SK-N-SH treated with all-trans-retinoic acid at 6 μM for 48 hours (cell line): Measurements from ENCODE around the gene PAN2.

Experiments
- ATAC-seq: fragments of 200-7000 bp; cut with Tn5 transposase; 3 replicates; pipeline ENCODE4 v1.9.1; 2020; ENCODE audit warnings: mild to moderate bottlenecking, moderate library complexity
- ARNTL ChIP-seq: fragments of 450-650 bp; formaldehyde crosslinking; IDR thresholded peaks from 2 replicates; pipeline ENCODE4 v1.5.0; 2020; ENCODE audit warnings: low read depth, mild to moderate bottlenecking, moderate library complexity, borderline replicate concordance
- BACH2 ChIP-seq: fragments of 250-450 bp; sonication (Bioruptor Pico); IDR thresholded peaks from 2 replicates; pipeline ENCODE4 v1.9.0; 2021; ENCODE audit warnings: mild to moderate bottlenecking, borderline replicate concordance
- CSDC2 ChIP-seq: fragments of 250-450 bp; sonication (Bioruptor Pico); IDR thresholded peaks from 2 replicates; pipeline ENCODE4 v1.5.0; 2020; ENCODE audit warnings: mild to moderate bottlenecking, moderate library complexity
- ESRRG ChIP-seq: fragments of 250-450 bp; sonication (Bioruptor Pico); IDR thresholded peaks from 2 replicates; pipeline ENCODE4 v1.6.1; 2021; ENCODE audit warnings: mild to moderate bottlenecking
- GLIS3 ChIP-seq: fragments of 250-450 bp; sonication (Bioruptor Pico); IDR thresholded peaks from 2 replicates; pipeline ENCODE4 v1.5.0; 2020; ENCODE audit warnings: mild to moderate bottlenecking, moderate library complexity
- ISL1 ChIP-seq: fragments of 250-450 bp; sonication (Bioruptor Pico); IDR thresholded peaks from 2 replicates; pipeline ENCODE4 v2.1.2; 2022; ENCODE audit warnings: mild to moderate bottlenecking, moderate library complexity
- OSR1 ChIP-seq: fragments of 250-450 bp; sonication (Bioruptor Pico); IDR thresholded peaks from 2 replicates; pipeline ENCODE4 v1.8.0; 2022; ENCODE audit warnings: moderate library complexity, mild to moderate bottlenecking, inconsistent platforms
- PPARA ChIP-seq: fragments of 250-450 bp; sonication (Bioruptor Pico); IDR thresholded peaks from 2 replicates; pipeline ENCODE4 v1.5.0; 2020; ENCODE audit warnings: mild to moderate bottlenecking, borderline replicate concordance
- RARB ChIP-seq: fragments of 250-450 bp; sonication (Bioruptor Pico); IDR thresholded peaks from 2 replicates; pipeline ENCODE4 v1.8.0; 2021; ENCODE audit warnings: mild to moderate bottlenecking, moderate library complexity
- SNAI2 ChIP-seq: fragments of 250-450 bp; sonication (Bioruptor Pico); IDR thresholded peaks from 2 replicates; pipeline ENCODE4 v1.5.0; 2020; ENCODE audit warnings: mild to moderate bottlenecking, moderate library complexity
- TCF4 ChIP-seq: fragments of 250-450 bp; sonication (Bioruptor Pico); IDR thresholded peaks from 2 replicates; pipeline ENCODE4 v1.8.0; 2021; ENCODE audit warnings: mild to moderate bottlenecking, moderate library complexity, borderline replicate concordance
- ZC3H10 ChIP-seq: fragments of 250-450 bp; sonication (Bioruptor Pico); IDR thresholded peaks from 2 replicates; pipeline ENCODE4 v1.5.1; 2021; ENCODE audit warnings: mild to moderate bottlenecking, moderate library complexity
- ZFP3 ChIP-seq: fragments of 250-450 bp; sonication (Bioruptor Pico); IDR thresholded peaks from 2 replicates; pipeline ENCODE4 v1.5.0; 2020; ENCODE audit warnings: mild to moderate bottlenecking, moderate library complexity
- ZFP30 ChIP-seq: fragments of 450-650 bp; formaldehyde crosslinking; IDR thresholded peaks from 2 replicates; pipeline ENCODE4 v1.5.0; 2022; ENCODE audit warnings: mild to moderate bottlenecking, moderate library complexity
- ZNF565 ChIP-seq: fragments of 450-650 bp; formaldehyde crosslinking; conservative IDR thresholded peaks from 2 replicates; pipeline ENCODE4 v1.5.0; 2020; ENCODE audit warnings: low read depth, mild to moderate bottlenecking, moderate library complexity
- ZNF70 ChIP-seq: fragments of 450-650 bp; formaldehyde crosslinking; IDR thresholded peaks from 2 replicates; pipeline ENCODE4 v1.5.0; 2020; ENCODE audit warnings: mild to moderate bottlenecking, moderate library complexity
- ZNF8 ChIP-seq: fragments of 450-650 bp; formaldehyde crosslinking; IDR thresholded peaks from 2 replicates; pipeline ENCODE4 v1.5.0; 2020; ENCODE audit warnings: mild to moderate bottlenecking, moderate library complexity
- TF ChIP-seq, protein P1 (sequence below): fragments of 250-450 bp; sonication (Bioruptor Pico); IDR thresholded peaks from 2 replicates; pipeline ENCODE4 v1.8.0; 2021; ENCODE audit warnings: low read depth, mild to moderate bottlenecking, moderate library complexity, borderline replicate concordance
- TF ChIP-seq, protein P2 (sequence below): fragments of 250-450 bp; sonication (Bioruptor Pico); IDR thresholded peaks from 2 replicates; pipeline ENCODE4 v1.5.1; 2020; ENCODE audit warnings: low read depth, mild to moderate bottlenecking, moderate library complexity
- TF ChIP-seq, protein P3 (sequence below): fragments of 250-450 bp; sonication (Bioruptor Pico); IDR thresholded peaks from 2 replicates; pipeline ENCODE4 v1.5.1; 2021; ENCODE audit warnings: mild to moderate bottlenecking, moderate library complexity
- TF ChIP-seq, protein P4 (sequence below): fragments of 250-450 bp; sonication (Bioruptor Pico); IDR thresholded peaks from 2 replicates; pipeline ENCODE4 v1.8.0; 2020; ENCODE audit warnings: mild to moderate bottlenecking, moderate library complexity, borderline replicate concordance
- TF ChIP-seq, protein P5 (sequence below): fragments of 250-450 bp; sonication (Bioruptor Pico); IDR thresholded peaks from 2 replicates; pipeline ENCODE4 v1.5.0; 2020; ENCODE audit warnings: mild to moderate bottlenecking, moderate library complexity

PAN2 gene

DNA sequence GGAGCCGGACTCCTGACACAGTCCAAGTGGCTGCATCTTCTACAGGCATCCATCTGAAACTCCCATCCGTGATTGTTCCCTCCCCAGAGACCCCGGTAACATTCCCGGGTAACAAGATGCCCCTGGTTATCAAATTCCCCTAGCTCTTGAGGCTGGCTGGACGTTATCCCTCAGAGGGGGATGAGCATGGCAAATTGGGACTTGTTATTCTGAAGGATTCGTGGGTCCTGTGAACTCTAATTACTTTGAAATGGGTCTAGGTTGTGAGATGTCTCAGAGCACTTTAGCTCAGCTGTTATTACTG, 642 bp upstream of the PAN2 start (continued):
- TF ChIP-seq GLIS3 (CRISPR knock-in tag) (no peak), TCF4 (CRISPR knock-in tag) (no peak)

DNA sequence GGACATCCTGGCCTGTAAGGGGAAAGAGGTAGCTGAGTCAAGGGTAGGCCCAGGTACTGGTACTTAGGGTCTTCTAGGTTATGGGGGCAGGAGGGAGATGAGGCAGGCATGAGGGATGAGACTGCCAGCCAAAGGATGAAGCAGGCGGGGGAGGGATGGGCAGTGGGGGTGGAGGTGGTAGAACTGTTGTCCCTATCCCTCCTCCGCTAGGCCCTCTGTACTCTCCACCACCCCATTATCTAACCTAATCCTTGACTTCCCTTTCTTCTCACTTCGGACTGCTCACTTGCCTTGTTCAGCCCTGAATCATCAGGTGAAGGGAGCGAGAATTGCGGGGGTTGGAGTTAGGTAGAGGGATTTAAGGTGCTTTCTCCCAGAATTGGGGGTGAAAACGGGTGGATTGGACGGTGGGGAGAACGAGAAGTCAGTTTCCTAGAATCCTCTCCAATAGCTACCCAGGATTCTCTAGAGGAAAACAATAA, 562 bp downstream of the PAN2 start:
- TF ChIP-seq ESRRG (no peak), ZNF70 (CRISPR knock-in tag) (no peak), TCF4 (CRISPR knock-in tag) (no peak), RARB (CRISPR knock-in tag) (no peak), ZFP3 (CRISPR knock-in tag) (no peak), SNAI2 (CRISPR knock-in tag) (no peak), BACH2 (no peak), ZC3H10 (CRISPR knock-in tag) (no peak), PPARA (no peak), ISL1 (CRISPR knock-in tag) (no peak), ZNF8 (CRISPR knock-in tag) (no peak), GLIS3 (CRISPR knock-in tag) (no peak), CSDC2 (no peak), OSR1 (no peak), ZFP30 (CRISPR knock-in tag) (no peak)
- TF ChIP-seq, protein P1, sequence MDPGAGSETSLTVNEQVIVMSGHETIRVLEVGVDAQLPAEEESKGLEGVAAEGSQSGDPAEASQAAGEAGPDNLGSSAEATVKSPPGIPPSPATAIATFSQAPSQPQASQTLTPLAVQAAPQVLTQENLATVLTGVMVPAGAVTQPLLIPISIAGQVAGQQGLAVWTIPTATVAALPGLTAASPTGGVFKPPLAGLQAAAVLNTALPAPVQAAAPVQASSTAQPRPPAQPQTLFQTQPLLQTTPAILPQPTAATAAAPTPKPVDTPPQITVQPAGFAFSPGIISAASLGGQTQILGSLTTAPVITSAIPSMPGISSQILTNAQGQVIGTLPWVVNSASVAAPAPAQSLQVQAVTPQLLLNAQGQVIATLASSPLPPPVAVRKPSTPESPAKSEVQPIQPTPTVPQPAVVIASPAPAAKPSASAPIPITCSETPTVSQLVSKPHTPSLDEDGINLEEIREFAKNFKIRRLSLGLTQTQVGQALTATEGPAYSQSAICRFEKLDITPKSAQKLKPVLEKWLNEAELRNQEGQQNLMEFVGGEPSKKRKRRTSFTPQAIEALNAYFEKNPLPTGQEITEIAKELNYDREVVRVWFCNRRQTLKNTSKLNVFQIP (CRISPR knock-in tag), result no peak
- TF ChIP-seq, protein P2, sequence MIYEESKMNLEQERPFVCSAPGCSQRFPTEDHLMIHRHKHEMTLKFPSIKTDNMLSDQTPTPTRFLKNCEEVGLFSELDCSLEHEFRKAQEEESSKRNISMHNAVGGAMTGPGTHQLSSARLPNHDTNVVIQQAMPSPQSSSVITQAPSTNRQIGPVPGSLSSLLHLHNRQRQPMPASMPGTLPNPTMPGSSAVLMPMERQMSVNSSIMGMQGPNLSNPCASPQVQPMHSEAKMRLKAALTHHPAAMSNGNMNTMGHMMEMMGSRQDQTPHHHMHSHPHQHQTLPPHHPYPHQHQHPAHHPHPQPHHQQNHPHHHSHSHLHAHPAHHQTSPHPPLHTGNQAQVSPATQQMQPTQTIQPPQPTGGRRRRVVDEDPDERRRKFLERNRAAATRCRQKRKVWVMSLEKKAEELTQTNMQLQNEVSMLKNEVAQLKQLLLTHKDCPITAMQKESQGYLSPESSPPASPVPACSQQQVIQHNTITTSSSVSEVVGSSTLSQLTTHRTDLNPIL (CRISPR knock-in tag), result no peak
- TF ChIP-seq, protein P3, sequence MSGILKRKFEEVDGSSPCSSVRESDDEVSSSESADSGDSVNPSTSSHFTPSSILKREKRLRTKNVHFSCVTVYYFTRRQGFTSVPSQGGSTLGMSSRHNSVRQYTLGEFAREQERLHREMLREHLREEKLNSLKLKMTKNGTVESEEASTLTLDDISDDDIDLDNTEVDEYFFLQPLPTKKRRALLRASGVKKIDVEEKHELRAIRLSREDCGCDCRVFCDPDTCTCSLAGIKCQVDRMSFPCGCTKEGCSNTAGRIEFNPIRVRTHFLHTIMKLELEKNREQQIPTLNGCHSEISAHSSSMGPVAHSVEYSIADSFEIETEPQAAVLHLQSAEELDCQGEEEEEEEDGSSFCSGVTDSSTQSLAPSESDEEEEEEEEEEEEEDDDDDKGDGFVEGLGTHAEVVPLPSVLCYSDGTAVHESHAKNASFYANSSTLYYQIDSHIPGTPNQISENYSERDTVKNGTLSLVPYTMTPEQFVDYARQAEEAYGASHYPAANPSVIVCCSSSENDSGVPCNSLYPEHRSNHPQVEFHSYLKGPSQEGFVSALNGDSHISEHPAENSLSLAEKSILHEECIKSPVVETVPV (CRISPR knock-in tag), result no peak
- TF ChIP-seq, protein P4, sequence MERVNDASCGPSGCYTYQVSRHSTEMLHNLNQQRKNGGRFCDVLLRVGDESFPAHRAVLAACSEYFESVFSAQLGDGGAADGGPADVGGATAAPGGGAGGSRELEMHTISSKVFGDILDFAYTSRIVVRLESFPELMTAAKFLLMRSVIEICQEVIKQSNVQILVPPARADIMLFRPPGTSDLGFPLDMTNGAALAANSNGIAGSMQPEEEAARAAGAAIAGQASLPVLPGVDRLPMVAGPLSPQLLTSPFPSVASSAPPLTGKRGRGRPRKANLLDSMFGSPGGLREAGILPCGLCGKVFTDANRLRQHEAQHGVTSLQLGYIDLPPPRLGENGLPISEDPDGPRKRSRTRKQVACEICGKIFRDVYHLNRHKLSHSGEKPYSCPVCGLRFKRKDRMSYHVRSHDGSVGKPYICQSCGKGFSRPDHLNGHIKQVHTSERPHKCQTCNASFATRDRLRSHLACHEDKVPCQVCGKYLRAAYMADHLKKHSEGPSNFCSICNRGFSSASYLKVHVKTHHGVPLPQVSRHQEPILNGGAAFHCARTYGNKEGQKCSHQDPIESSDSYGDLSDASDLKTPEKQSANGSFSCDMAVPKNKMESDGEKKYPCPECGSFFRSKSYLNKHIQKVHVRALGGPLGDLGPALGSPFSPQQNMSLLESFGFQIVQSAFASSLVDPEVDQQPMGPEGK, result no peak
- ATAC-seq, result peak; percentile 9

DNA sequence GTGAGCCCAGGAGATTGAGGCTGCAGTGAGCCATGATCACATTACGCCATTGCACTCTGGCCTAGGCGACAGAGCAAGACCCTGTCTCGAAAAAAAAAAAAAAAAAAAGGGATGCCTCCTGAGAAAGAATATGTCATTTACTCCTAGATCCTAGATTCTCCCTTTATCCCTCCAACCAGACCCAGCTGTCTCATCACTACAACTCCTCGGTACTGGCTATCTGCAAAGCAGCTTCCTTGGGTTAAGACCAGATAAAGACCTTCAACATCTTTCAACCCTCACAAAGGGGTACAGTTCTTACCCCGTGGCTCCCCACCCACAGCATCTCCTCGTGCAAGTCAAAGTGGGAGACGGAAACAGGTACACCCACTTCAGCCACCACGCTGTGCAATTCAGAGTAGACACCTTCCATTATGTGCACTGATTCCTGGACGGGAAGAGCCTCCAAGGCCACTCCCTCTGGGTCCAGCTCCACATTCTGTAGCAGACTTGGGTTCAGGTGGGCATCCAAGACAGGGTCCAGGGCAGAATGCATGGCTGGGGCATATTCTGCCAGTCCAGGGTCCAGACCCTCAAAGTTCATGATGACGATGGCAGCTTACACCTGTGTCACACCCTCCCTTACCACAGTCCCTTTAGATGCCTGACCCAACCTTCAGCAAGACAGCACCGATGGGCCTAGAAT, 1.1 kb downstream of the PAN2 start:
- ATAC-seq, result no peak
- no peak for TF ChIP-seq SNAI2 (CRISPR knock-in tag)
- no peak for TF ChIP-seq GLIS3 (CRISPR knock-in tag)
- TF ChIP-seq OSR1, result no peak
- TF ChIP-seq, protein P5, sequence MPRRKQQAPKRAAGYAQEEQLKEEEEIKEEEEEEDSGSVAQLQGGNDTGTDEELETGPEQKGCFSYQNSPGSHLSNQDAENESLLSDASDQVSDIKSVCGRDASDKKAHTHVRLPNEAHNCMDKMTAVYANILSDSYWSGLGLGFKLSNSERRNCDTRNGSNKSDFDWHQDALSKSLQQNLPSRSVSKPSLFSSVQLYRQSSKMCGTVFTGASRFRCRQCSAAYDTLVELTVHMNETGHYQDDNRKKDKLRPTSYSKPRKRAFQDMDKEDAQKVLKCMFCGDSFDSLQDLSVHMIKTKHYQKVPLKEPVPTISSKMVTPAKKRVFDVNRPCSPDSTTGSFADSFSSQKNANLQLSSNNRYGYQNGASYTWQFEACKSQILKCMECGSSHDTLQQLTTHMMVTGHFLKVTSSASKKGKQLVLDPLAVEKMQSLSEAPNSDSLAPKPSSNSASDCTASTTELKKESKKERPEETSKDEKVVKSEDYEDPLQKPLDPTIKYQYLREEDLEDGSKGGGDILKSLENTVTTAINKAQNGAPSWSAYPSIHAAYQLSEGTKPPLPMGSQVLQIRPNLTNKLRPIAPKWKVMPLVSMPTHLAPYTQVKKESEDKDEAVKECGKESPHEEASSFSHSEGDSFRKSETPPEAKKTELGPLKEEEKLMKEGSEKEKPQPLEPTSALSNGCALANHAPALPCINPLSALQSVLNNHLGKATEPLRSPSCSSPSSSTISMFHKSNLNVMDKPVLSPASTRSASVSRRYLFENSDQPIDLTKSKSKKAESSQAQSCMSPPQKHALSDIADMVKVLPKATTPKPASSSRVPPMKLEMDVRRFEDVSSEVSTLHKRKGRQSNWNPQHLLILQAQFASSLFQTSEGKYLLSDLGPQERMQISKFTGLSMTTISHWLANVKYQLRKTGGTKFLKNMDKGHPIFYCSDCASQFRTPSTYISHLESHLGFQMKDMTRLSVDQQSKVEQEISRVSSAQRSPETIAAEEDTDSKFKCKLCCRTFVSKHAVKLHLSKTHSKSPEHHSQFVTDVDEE (CRISPR knock-in tag), result no peak
- TF ChIP-seq ZC3H10 (CRISPR knock-in tag), result no peak
- TF ChIP-seq ZNF565 (CRISPR knock-in tag), result no peak
- no peak for TF ChIP-seq ARNTL (CRISPR knock-in tag)
- no peak for TF ChIP-seq ISL1 (CRISPR knock-in tag)
- TF ChIP-seq, protein P3 (CRISPR knock-in tag), result no peak
- TF ChIP-seq, protein P2 (CRISPR knock-in tag), result no peak
- no peak for TF ChIP-seq BACH2
- TF ChIP-seq ZFP30 (CRISPR knock-in tag), result no peak
- TF ChIP-seq, protein P1 (CRISPR knock-in tag), result no peak
- TF ChIP-seq ZFP3 (CRISPR knock-in tag), result no peak
